Right atrium auricular region (tissue), 2 donors: ENCODE data around the gene DAZ4. TPM values are rescaled to one million over a fixed set of nuclear protein-coding genes. Genes with fewer than 3 reads are reported as not detected.
"Not testable (repeated sequence)": the region's sequence is repeated elsewhere in the genome, so short reads cannot be mapped to it uniquely, and the experiment has no call there.

Experiments
- DNase-seq: peaks from one replicate; pipeline ENCODE4 v3.0.0-alpha.2; 2019; ENCODE audit warnings: low spot score
- H3K27ac ChIP-seq, 2 donors: fragments of 200-600 bp; sonication (generic); 1 replicate in 1 of 2; 2 replicates in 1 of 2; pipeline ENCODE4 v1.5.1; 2016 to 2019
- H3K27me3 ChIP-seq, 2 donors: fragments of 200-600 bp; sonication (generic); one replicate each; pipeline versions ENCODE4 v1.5.1 to v1.6.0; 2017 to 2019
- H3K36me3 ChIP-seq: fragments of 200-600 bp; sonication (generic); one replicate; pipeline ENCODE4 v1.5.1; 2016
- H3K4me1 ChIP-seq, 2 donors: fragments of 200-600 bp; sonication (generic); one replicate each; pipeline versions ENCODE4 v1.5.1 to v1.6.0; 2017 to 2019
- H3K4me3 ChIP-seq, 2 donors: fragments of 200-600 bp; sonication (generic); 1 replicate in 1 of 2; 2 replicates in 1 of 2; pipeline ENCODE4 v1.5.1; 2017 to 2019; ENCODE audit warnings: mild to moderate bottlenecking in 1 of 2, moderate library complexity in 1 of 2
- H3K9me3 ChIP-seq, 2 donors: fragments of 200-600 bp; sonication (generic); one replicate each; pipeline ENCODE4 v1.5.1; 2019
- total RNA-seq, 2 donors: library from RNA; depleted of rRNA; stranded (reverse); fragments of >200 nt; gene quantifications; one replicate each; pipeline ENCODE4 v1.1.0, GENCODE V29; 2016

Gene DAZ4, protein sequence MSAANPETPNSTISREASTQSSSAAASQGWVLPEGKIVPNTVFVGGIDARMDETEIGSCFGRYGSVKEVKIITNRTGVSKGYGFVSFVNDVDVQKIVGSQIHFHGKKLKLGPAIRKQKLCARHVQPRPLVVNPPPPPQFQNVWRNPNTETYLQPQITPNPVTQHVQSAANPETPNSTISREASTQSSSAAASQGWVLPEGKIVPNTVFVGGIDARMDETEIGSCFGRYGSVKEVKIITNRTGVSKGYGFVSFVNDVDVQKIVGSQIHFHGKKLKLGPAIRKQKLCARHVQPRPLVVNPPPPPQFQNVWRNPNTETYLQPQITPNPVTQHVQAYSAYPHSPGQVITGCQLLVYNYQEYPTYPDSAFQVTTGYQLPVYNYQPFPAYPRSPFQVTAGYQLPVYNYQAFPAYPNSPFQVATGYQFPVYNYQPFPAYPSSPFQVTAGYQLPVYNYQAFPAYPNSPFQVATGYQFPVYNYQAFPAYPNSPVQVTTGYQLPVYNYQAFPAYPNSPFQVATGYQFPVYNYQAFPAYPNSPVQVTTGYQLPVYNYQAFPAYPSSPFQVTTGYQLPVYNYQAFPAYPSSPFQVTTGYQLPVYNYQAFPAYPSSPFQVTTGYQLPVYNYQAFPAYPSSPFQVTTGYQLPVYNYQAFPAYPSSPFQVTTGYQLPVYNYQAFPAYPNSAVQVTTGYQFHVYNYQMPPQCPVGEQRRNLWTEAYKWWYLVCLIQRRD
- not detected for total RNA-seq

DNA sequence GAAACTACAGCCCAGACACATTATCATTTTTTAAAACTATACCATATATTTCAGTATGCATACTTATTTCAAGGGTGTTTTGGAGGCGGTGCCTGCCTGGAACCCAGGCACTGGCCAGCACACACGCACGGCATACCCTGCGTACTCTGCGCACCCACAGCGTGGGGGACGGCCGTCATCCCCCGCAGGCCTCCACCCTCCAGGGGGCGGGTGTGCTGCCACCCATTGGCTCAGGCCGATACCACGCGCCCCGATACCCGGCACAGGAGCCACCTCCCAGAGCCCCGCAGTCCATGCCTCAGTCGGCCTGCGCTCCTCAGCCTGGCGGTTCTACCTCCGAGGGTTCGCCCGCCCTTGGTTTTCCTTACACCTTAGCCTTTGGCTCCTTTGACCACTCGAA lies at the start of gene DAZ4:
TSS of gene DAZ4 (plus strand) at position 301 of the 400 bp plus-strand sequence. CDS start 208 bp downstream, outside the sequence.
- H3K9me3 ChIP-seq, H3K4me1 ChIP-seq, DNase-seq, H3K27ac ChIP-seq, H3K36me3 ChIP-seq, H3K4me3 ChIP-seq, H3K27me3 ChIP-seq: not testable (repeated sequence)

DNA sequence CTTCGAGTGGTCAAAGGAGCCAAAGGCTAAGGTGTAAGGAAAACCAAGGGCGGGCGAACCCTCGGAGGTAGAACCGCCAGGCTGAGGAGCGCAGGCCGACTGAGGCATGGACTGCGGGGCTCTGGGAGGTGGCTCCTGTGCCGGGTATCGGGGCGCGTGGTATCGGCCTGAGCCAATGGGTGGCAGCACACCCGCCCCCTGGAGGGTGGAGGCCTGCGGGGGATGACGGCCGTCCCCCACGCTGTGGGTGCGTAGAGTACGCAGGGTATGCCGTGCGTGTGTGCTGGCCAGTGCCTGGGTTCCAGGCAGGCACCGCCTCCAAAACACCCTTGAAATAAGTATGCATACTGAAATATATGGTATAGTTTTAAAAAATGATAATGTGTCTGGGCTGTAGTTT lies 20.4 kb upstream of the DAZ4 start, which contains the start of gene DAZ3:
TSS of gene DAZ3 (minus strand) at position 101 of the 400 bp plus-strand sequence. CDS start 208 bp downstream, outside the sequence.
- H3K27ac ChIP-seq, H3K9me3 ChIP-seq, H3K4me3 ChIP-seq, H3K27me3 ChIP-seq, H3K4me1 ChIP-seq, H3K36me3 ChIP-seq, DNase-seq: not testable (repeated sequence)

DNA sequence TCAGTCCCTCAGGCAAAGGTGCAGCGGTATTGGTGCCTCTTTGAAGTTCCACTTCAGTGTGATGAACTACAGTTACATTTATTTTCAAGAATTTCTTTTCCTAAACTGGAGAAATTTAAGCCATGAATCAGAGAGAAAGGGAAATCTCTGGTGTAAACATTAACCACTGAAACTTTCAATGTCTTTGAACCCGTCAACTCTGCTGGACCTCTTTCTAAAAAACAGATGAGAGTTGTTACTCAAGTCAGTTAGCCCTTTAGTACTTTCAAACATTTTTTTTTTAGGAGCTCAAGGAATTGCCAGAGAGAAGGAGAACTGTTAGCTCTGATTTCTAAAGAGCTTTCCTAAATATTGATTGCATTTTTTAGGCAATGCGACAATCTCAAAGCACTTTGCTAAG lies 11.9 kb upstream of the DAZ4 start:
- H3K36me3 ChIP-seq, H3K27ac ChIP-seq, H3K9me3 ChIP-seq, H3K4me3 ChIP-seq, H3K4me1 ChIP-seq, DNase-seq, H3K27me3 ChIP-seq: not testable (repeated sequence)

DNA sequence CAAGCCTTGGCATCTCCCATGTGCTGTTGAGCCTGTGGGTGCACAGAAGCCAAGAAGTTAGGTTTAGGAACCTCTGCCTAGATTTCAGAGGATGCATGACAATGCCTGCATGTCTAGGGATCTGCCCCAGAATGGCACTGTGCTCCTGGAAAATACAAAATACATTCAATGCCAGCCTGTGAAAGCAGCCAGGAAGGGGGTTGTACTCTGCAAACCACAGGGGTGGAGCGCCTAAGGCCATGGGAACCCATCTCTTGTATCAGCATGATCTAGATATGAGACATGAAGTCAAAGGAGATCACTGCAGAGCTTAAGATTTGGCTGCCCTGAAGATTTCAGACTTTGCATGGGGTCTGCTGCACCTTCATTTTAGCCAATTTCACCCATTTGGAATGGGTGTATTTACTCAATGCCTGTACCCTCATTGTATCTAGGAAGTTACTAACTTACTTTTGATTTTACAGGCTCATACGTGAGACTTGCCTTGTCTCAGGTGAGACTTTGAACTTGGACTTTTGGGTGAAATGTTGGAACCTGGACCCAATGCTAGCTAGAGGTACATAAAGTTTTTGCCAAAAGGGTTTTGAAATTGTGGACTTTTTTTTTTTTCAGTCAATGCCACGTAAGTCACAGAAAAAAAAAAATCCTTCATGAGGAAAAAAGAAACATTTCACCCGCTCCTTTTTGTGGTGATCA lies 9.4 kb upstream of the DAZ4 start:
- not testable (repeated sequence) for DNase-seq, H3K36me3 ChIP-seq, H3K4me3 ChIP-seq, H3K27me3 ChIP-seq, H3K9me3 ChIP-seq, H3K4me1 ChIP-seq, H3K27ac ChIP-seq

DNA sequence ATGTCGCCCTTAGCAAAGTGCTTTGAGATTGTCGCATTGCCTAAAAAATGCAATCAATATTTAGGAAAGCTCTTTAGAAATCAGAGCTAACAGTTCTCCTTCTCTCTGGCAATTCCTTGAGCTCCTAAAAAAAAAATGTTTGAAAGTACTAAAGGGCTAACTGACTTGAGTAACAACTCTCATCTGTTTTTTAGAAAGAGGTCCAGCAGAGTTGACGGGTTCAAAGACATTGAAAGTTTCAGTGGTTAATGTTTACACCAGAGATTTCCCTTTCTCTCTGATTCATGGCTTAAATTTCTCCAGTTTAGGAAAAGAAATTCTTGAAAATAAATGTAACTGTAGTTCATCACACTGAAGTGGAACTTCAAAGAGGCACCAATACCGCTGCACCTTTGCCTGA lies 8.7 kb upstream of the DAZ4 start:
- H3K4me3 ChIP-seq, H3K27ac ChIP-seq, H3K27me3 ChIP-seq, H3K36me3 ChIP-seq, H3K4me1 ChIP-seq, DNase-seq, H3K9me3 ChIP-seq: not testable (repeated sequence)

Other genes with a start within 250 kb of the DAZ4 start
- not detected for gene BPY2B, start 215.9 kb upstream of the DAZ4 start, total RNA-seq
- gene DAZ3, start 20.5 kb upstream of the DAZ4 start, total RNA-seq = not detected
- gene BPY2C, start 218.2 kb downstream of the DAZ4 start, total RNA-seq = not detected